HepG2 (cell line): ENCODE data around the gene TGM3. TPM values are rescaled to one million over a fixed set of nuclear protein-coding genes. Genes with fewer than 3 reads are reported as not detected.

Experiments used
- ATAC-seq: fragments of 200-7000 bp; cut with Tn5 transposase; 3 replicates; pipeline ENCODE4 v1.9.1; 2020; ENCODE audit warnings: mild to moderate bottlenecking, moderate library complexity
- BruUV-seq: library from RNA; stranded (reverse); fragments of 400-500 nt; replicated peaks from 2 replicates; lab custom pipeline; 2021; lab: Mats Ljungman, UMichigan
- CTCF ChIA-PET: fragments of 300-600 bp; formaldehyde crosslinking; extraction: SDS; loops from one replicate; lab custom pipeline; 2021; ENCODE audit warnings: low total read pairs, inconsistent platforms, low intra/inter-chr PET ratio; lab: Yijun Ruan, JAX
- POLR2A ChIA-PET: fragments of 350-600 bp; sonication (Branson Sonifier 250); formaldehyde crosslinking; loops from one replicate; lab custom pipeline; 2020; ENCODE audit warnings: antibody characterized with exemption, inconsistent platforms; lab: Yijun Ruan, JAX
- DNase-seq: peaks from one replicate; pipeline ENCODE4 v3.0.0-alpha.2; 2015; ENCODE audit warnings: low spot score
- FAIRE-seq: peaks from 3 replicates; lab custom pipeline; 2011; peaks lifted over from hg19 to GRCh38; lab: Jason Lieb, UNC
- H2AFZ ChIP-seq: one replicate; pipeline ENCODE4 v1.6.1; 2011; ENCODE audit warnings: low read length, inconsistent platforms
- H3K27ac ChIP-seq: fragments of 300-600 bp; 3 replicates; pipeline ENCODE4 v1.8.0; 2011; ENCODE audit warnings: mixed run types, mild to moderate bottlenecking, mixed read lengths, low read length, inconsistent platforms; ENCODE audit not compliant: insufficient read depth; ENCODE audit errors: extremely low read length
- H3K27me3 ChIP-seq, 2 experiments: fragments of 200-600 bp in 1 of 2; 2 replicates in 1 of 2; 3 replicates in 1 of 2; pipeline versions ENCODE4 v1.6.0 to v1.8.0; 2011; ENCODE audit warnings: low read length in 2 of 2, mild to moderate bottlenecking in 2 of 2, moderate library complexity in 2 of 2, inconsistent platforms in 1 of 2; ENCODE audit not compliant: insufficient read depth in 2 of 2, control insufficient read depth in 1 of 2
- H3K36me3 ChIP-seq, 2 experiments: fragments of 200-600 bp in 1 of 2; replicated peaks in 1 of 2; 2 replicates in 1 of 2; 3 replicates in 1 of 2; pipeline versions ENCODE4 v1.5.1 to v1.8.0; 2011; ENCODE audit warnings: low read length in 2 of 2, inconsistent platforms in 1 of 2; ENCODE audit not compliant: insufficient read depth in 2 of 2, control insufficient read depth in 1 of 2
- H3K4me1 ChIP-seq: 2 replicates; pipeline ENCODE4 v1.5.1; 2012; ENCODE audit warnings: low read length, inconsistent platforms; ENCODE audit not compliant: insufficient read depth
- H3K4me2 ChIP-seq: 2 replicates; pipeline ENCODE4 v1.6.0; 2011; ENCODE audit warnings: low read depth, low read length, inconsistent platforms
- H3K4me3 ChIP-seq, 3 experiments: fragments of 200-600 bp in 1 of 3; sonication (generic), shearing (Covaris generic) in 1 of 3; replicated peaks in 1 of 3; 2 replicates each; pipeline ENCODE4 v1.5.1; 2011 to 2016; ENCODE audit warnings: low read length in 3 of 3, inconsistent platforms in 2 of 3, low read depth in 2 of 3, mild to moderate bottlenecking in 2 of 3, control low read depth in 1 of 3, mixed read lengths in 1 of 3; ENCODE audit not compliant: insufficient read depth in 1 of 3
- H3K79me2 ChIP-seq: one replicate; pipeline ENCODE4 v1.6.1; 2011; ENCODE audit warnings: low read length, inconsistent platforms; ENCODE audit not compliant: insufficient read depth
- H3K9ac ChIP-seq: 2 replicates; pipeline ENCODE4 v1.6.0; 2011; ENCODE audit warnings: mild to moderate bottlenecking, low read depth, low read length, inconsistent platforms; ENCODE audit not compliant: insufficient read depth
- H3K9me3 ChIP-seq: 2 replicates; pipeline ENCODE4 v1.5.1; 2012; ENCODE audit warnings: mild to moderate bottlenecking, low read length
- H4K20me1 ChIP-seq: 2 replicates; pipeline ENCODE4 v1.6.0; 2011; ENCODE audit warnings: inconsistent platforms, mild to moderate bottlenecking, low read length, moderate library complexity; ENCODE audit not compliant: insufficient read depth
- ELF1 ChIP-seq: sonication (generic); formaldehyde crosslinking; IDR thresholded peaks from 2 replicates; pipeline ENCODE4 v1.4.0; 2020; ENCODE audit warnings: missing genetic modification reagents
- EZH2 ChIP-seq: conservative IDR thresholded peaks from 2 replicates; pipeline ENCODE4 v1.6.1; 2012; ENCODE audit warnings: mild to moderate bottlenecking, low read depth, low read length, moderate library complexity
- NCOA5 ChIP-seq: sonication (generic); formaldehyde crosslinking; IDR thresholded peaks from 2 replicates; pipeline ENCODE4 v1.4.0; 2020; ENCODE audit warnings: missing genetic modification reagents
- ZMYM3 ChIP-seq: sonication (generic); formaldehyde crosslinking; IDR thresholded peaks from 2 replicates; pipeline ENCODE4 v1.5.1; 2020; ENCODE audit warnings: mild to moderate bottlenecking, missing genetic modification reagents
- ZNF230 ChIP-seq: sonication (generic); formaldehyde crosslinking; IDR thresholded peaks from 2 replicates; pipeline ENCODE4 v1.4.0; 2020; ENCODE audit warnings: mild to moderate bottlenecking, missing genetic modification reagents
- ZNF501 ChIP-seq: sonication (generic); formaldehyde crosslinking; IDR thresholded peaks from 2 replicates; pipeline ENCODE4 v1.5.1; 2020; ENCODE audit warnings: mild to moderate bottlenecking, moderate library complexity, missing genetic modification reagents
- ZNF543 ChIP-seq: sonication (generic); formaldehyde crosslinking; IDR thresholded peaks from 2 replicates; pipeline ENCODE4 v1.4.0; 2020; ENCODE audit warnings: mild to moderate bottlenecking, missing genetic modification reagents
- WGBS: methylation state at CpG from one replicate; pipeline ENCODE4 v1.1.6; 2017; ENCODE audit warnings: low lambda C conversion rate; 5-methylcytosine and 5-hydroxymethylcytosine counted together
- in situ Hi-C: cut with HindIII; loops from 2 replicates; pipeline ENCODE4 v1.10.0; 2017; ENCODE audit warnings: low pct_unique_long_range_greater_than_20kb; ENCODE audit not compliant: extremely low pct_ligation_motif_present
- intact Hi-C: fragments of 100-400 bp; cut with micrococcal nuclease; formaldehyde crosslinking; loops from one replicate; pipeline ENCODE4 v1.10.0; 2022; ENCODE audit not compliant: unreplicated experiment
- polyA plus RNA-seq, 8 experiments: library from polyadenylated mRNA; depleted of rRNA in 3 of 8; stranded (reverse) in 7 of 8; unstranded in 1 of 8; fragments of >200 nt; fragmentation: Illumina TruSeq in 4 of 8; extraction: Trizol in 4 of 8; gene quantifications; 2 replicates each; pipeline versions ENCODE4 v1.2.1 to v1.2.3, GENCODE V29; 2011 to 2016; ENCODE audit warnings: low read depth in 4 of 8, missing spikeins in 1 of 8, mixed read lengths in 1 of 8; ENCODE audit not compliant: insufficient read depth in 1 of 8
- total RNA-seq, 5 experiments: library from RNA; depleted of rRNA; stranded (reverse); fragments of >200 nt; fragmentation: Illumina TruSeq; extraction: Trizol; gene quantifications; 2 replicates each; pipeline ENCODE4 v1.2.3, GENCODE V29; 2016; ENCODE audit warnings: low read depth in 1 of 5
- TF ChIP-seq, protein P1 (sequence below): sonication (generic); formaldehyde crosslinking; IDR thresholded peaks from 2 replicates; pipeline ENCODE4 v1.5.1; 2020; ENCODE audit warnings: mild to moderate bottlenecking, missing genetic modification reagents
- TF ChIP-seq, protein P2 (sequence below): sonication (generic); formaldehyde crosslinking; IDR thresholded peaks from 2 replicates; pipeline ENCODE4 v1.9.0; 2022; ENCODE audit warnings: low read depth, missing genetic modification reagents
- TF ChIP-seq, protein P3 (sequence below): sonication (generic); formaldehyde crosslinking; IDR thresholded peaks from 2 replicates; pipeline ENCODE4 v1.5.0; 2020; ENCODE audit warnings: missing genetic modification reagents
- TF ChIP-seq, protein P4 (sequence below): sonication (generic); formaldehyde crosslinking; IDR thresholded peaks from 2 replicates; pipeline ENCODE4 v1.4.0; 2020; ENCODE audit warnings: mild to moderate bottlenecking, missing genetic modification reagents
- TF ChIP-seq, protein P5 (sequence below): sonication (generic); formaldehyde crosslinking; IDR thresholded peaks from 2 replicates; pipeline ENCODE4 v1.8.1; 2023; ENCODE audit warnings: mild to moderate bottlenecking, missing genetic modification reagents, borderline replicate concordance

Gene TGM3
- total and polyA plus RNA-seq, 2 of the 13 experiments (the other 11 are each of a cell fraction or from before 2014, with no cell fraction given), result not detected

DNA sequence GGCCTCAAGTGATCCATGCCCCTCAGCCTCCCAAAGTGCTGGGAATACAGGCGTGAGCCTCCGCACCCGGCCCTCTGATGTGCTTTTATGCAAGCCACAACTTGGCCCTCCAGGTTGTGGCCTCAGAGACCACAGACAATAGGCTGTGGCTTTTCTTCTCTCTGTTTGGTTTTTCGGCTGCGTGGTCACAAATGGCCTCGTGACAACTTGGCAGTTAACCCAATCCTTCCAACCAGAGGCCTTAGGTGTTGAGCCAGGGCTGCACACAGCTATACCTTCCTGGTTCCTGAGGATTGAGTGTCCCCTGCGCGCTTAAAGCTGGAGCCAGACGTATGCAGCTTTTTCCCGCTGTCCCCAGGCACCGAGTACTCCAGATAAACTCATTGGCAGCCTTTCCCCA lies 6.3 kb upstream of the TGM3 start (continued):
- TF ChIP-seq, protein P1, sequence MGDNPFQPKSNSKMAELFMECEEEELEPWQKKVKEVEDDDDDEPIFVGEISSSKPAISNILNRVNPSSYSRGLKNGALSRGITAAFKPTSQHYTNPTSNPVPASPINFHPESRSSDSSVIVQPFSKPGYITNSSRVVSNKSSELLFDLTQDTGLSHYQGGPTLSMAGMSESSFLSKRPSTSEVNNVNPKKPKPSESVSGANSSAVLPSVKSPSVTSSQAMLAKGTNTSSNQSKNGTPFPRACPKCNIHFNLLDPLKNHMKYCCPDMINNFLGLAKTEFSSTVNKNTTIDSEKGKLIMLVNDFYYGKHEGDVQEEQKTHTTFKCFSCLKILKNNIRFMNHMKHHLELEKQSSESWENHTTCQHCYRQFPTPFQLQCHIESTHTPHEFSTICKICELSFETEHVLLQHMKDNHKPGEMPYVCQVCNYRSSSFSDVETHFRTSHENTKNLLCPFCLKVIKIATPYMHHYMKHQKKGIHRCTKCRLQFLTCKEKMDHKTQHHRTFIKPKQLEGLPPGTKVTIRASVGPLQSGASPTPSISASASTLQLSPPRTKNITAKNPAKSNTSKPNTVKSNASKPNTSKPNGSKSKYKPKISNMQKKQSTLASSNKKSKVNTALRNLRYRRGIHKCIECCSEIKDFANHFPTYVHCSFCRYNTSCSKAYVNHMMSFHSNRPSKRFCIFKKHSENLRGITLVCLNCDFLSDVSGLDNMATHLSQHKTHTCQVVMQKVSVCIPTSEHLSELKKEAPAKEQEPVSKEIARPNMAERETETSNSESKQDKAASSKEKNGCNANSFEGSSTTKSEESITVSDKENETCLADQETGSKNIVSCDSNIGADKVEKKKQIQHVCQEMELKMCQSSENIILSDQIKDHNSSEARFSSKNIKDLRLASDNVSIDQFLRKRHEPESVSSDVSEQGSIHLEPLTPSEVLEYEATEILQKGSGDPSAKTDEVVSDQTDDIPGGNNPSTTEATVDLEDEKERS (CRISPR knock-in tag), result no peak
- no peak for TF ChIP-seq ZMYM3 (CRISPR knock-in tag)
- TF ChIP-seq ZNF501 (CRISPR knock-in tag), result 0 out of 2 replicates have a peak, but pooled peaks have one; percentile 28
- no peak for TF ChIP-seq NCOA5 (CRISPR knock-in tag)
- no peak for TF ChIP-seq ZNF543 (CRISPR knock-in tag)

DNA sequence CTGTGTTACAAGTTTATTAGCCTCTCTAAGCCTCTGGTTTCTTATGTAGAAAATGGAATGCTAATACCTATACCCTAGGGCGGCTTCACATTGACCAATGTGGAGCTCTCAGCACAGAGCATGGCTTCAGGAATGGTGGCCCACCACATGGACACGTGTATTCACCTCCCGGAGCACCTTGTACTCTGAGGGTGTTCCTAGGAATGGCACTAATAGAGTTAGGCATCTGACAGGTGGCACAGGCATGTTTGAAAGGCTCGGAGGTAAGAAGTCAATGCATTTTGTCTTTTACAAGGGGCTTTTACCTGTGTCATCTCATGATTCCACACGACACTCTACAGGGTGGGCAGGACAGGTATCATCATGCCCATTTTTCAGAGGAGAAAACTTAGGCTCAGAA lies 5.3 kb upstream of the TGM3 start:
- ATAC-seq (no peak), FAIRE-seq (no peak), DNase-seq (no peak)
- Histone ChIP-seq H3K4me1 (peaks cover 19% of the 10 kb centered on the region), H3K27me3 (peaks cover 2 to 8% of the 10 kb centered on the region in 2 experiments; a peak in 2 of 5 replicates), H2AFZ (no peak overlapping the region), H4K20me1 (no peaks in the 10 kb centered on the region), H3K79me2 (no peaks in the 10 kb centered on the region), H3K36me3 (no peaks in the 10 kb centered on the region), H3K9ac (no peak overlapping the region), H3K4me2 (no peak overlapping the region), H3K9me3 (no peaks in the 10 kb centered on the region), H3K27ac (no peak overlapping the region), H3K4me3 (no peak overlapping the region)
- TF ChIP-seq, protein P2, sequence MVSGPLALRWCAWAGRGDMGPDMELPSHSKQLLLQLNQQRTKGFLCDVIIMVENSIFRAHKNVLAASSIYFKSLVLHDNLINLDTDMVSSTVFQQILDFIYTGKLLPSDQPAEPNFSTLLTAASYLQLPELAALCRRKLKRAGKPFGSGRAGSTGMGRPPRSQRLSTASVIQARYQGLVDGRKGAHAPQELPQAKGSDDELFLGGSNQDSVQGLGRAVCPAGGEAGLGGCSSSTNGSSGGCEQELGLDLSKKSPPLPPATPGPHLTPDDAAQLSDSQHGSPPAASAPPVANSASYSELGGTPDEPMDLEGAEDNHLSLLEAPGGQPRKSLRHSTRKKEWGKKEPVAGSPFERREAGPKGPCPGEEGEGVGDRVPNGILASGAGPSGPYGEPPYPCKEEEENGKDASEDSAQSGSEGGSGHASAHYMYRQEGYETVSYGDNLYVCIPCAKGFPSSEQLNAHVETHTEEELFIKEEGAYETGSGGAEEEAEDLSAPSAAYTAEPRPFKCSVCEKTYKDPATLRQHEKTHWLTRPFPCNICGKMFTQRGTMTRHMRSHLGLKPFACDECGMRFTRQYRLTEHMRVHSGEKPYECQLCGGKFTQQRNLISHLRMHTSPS (CRISPR knock-in tag), result no peak
- TF ChIP-seq, protein P3, sequence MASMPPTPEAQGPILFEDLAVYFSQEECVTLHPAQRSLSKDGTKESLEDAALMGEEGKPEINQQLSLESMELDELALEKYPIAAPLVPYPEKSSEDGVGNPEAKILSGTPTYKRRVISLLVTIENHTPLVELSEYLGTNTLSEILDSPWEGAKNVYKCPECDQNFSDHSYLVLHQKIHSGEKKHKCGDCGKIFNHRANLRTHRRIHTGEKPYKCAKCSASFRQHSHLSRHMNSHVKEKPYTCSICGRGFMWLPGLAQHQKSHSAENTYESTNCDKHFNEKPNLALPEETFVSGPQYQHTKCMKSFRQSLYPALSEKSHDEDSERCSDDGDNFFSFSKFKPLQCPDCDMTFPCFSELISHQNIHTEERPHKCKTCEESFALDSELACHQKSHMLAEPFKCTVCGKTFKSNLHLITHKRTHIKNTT (CRISPR knock-in tag), result no peak
- TF ChIP-seq, protein P4, sequence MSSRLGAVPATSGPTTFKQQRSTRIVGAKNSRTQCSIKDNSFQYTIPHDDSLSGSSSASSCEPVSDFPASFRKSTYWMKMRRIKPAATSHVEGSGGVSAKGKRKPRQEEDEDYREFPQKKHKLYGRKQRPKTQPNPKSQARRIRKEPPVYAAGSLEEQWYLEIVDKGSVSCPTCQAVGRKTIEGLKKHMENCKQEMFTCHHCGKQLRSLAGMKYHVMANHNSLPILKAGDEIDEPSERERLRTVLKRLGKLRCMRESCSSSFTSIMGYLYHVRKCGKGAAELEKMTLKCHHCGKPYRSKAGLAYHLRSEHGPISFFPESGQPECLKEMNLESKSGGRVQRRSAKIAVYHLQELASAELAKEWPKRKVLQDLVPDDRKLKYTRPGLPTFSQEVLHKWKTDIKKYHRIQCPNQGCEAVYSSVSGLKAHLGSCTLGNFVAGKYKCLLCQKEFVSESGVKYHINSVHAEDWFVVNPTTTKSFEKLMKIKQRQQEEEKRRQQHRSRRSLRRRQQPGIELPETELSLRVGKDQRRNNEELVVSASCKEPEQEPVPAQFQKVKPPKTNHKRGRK (CRISPR knock-in tag), result no peak
- TF ChIP-seq EZH2, result no peak
- TF ChIP-seq, protein P5, sequence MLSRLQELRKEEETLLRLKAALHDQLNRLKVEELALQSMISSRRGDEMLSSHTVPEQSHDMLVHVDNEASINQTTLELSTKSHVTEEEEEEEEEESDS, result no peak
- TF ChIP-seq ZNF230 (CRISPR knock-in tag), result no peak
- TF ChIP-seq ELF1, result no peak
- WGBS, result 57% methylated on average over 5 of the region's 5 CpGs
- in situ Hi-C loops (no loop called here), intact Hi-C loops (no loop called here)
- ChIA-PET POLR2A (no interaction called here), CTCF (no interaction called here)
- no TSS peak for BruUV-seq
